HepG2 (cell line): ENCODE data around the gene SRSF3. TPM values are rescaled to one million over a fixed set of nuclear protein-coding genes. Genes with fewer than 3 reads are reported as not detected.
A peak's percentile ranks its signal among the peaks of the same experiment; 100 is the strongest.

Source experiments
- ATAC-seq: fragments of 200-7000 bp; cut with Tn5 transposase; 3 replicates; pipeline ENCODE4 v1.9.1; 2020; ENCODE audit warnings: mild to moderate bottlenecking, moderate library complexity
- BruUV-seq: library from RNA; stranded (reverse); fragments of 400-500 nt; replicated peaks from 2 replicates; lab custom pipeline; 2021; lab: Mats Ljungman, UMichigan
- CTCF ChIA-PET: fragments of 300-600 bp; formaldehyde crosslinking; extraction: SDS; loops from one replicate; lab custom pipeline; 2021; ENCODE audit warnings: low total read pairs, inconsistent platforms, low intra/inter-chr PET ratio; lab: Yijun Ruan, JAX
- POLR2A ChIA-PET: fragments of 350-600 bp; sonication (Branson Sonifier 250); formaldehyde crosslinking; loops from one replicate; lab custom pipeline; 2020; ENCODE audit warnings: antibody characterized with exemption, inconsistent platforms; lab: Yijun Ruan, JAX
- DNase-seq: peaks from one replicate; pipeline ENCODE4 v3.0.0-alpha.2; 2015; ENCODE audit warnings: low spot score
- FAIRE-seq: peaks from 3 replicates; lab custom pipeline; 2011; peaks lifted over from hg19 to GRCh38; lab: Jason Lieb, UNC
- H2AFZ ChIP-seq: one replicate; pipeline ENCODE4 v1.6.1; 2011; ENCODE audit warnings: low read length, inconsistent platforms
- H3K27ac ChIP-seq: fragments of 300-600 bp; 3 replicates; pipeline ENCODE4 v1.8.0; 2011; ENCODE audit warnings: mixed run types, mild to moderate bottlenecking, mixed read lengths, low read length, inconsistent platforms; ENCODE audit not compliant: insufficient read depth; ENCODE audit errors: extremely low read length
- H3K27me3 ChIP-seq, 2 experiments: fragments of 200-600 bp in 1 of 2; 2 replicates in 1 of 2; 3 replicates in 1 of 2; pipeline versions ENCODE4 v1.6.0 to v1.8.0; 2011; ENCODE audit warnings: low read length in 2 of 2, mild to moderate bottlenecking in 2 of 2, moderate library complexity in 2 of 2, inconsistent platforms in 1 of 2; ENCODE audit not compliant: insufficient read depth in 2 of 2, control insufficient read depth in 1 of 2
- H3K36me3 ChIP-seq, 2 experiments: fragments of 200-600 bp in 1 of 2; replicated peaks in 1 of 2; 2 replicates in 1 of 2; 3 replicates in 1 of 2; pipeline versions ENCODE4 v1.5.1 to v1.8.0; 2011; ENCODE audit warnings: low read length in 2 of 2, inconsistent platforms in 1 of 2; ENCODE audit not compliant: insufficient read depth in 2 of 2, control insufficient read depth in 1 of 2
- H3K4me1 ChIP-seq: 2 replicates; pipeline ENCODE4 v1.5.1; 2012; ENCODE audit warnings: low read length, inconsistent platforms; ENCODE audit not compliant: insufficient read depth
- H3K4me2 ChIP-seq: 2 replicates; pipeline ENCODE4 v1.6.0; 2011; ENCODE audit warnings: low read depth, low read length, inconsistent platforms
- H3K4me3 ChIP-seq, 3 experiments: fragments of 200-600 bp in 1 of 3; sonication (generic), shearing (Covaris generic) in 1 of 3; replicated peaks in 1 of 3; 2 replicates each; pipeline ENCODE4 v1.5.1; 2011 to 2016; ENCODE audit warnings: low read length in 3 of 3, inconsistent platforms in 2 of 3, low read depth in 2 of 3, mild to moderate bottlenecking in 2 of 3, control low read depth in 1 of 3, mixed read lengths in 1 of 3; ENCODE audit not compliant: insufficient read depth in 1 of 3
- H3K79me2 ChIP-seq: one replicate; pipeline ENCODE4 v1.6.1; 2011; ENCODE audit warnings: low read length, inconsistent platforms; ENCODE audit not compliant: insufficient read depth
- H3K9ac ChIP-seq: 2 replicates; pipeline ENCODE4 v1.6.0; 2011; ENCODE audit warnings: mild to moderate bottlenecking, low read depth, low read length, inconsistent platforms; ENCODE audit not compliant: insufficient read depth
- H3K9me3 ChIP-seq: 2 replicates; pipeline ENCODE4 v1.5.1; 2012; ENCODE audit warnings: mild to moderate bottlenecking, low read length
- H4K20me1 ChIP-seq: 2 replicates; pipeline ENCODE4 v1.6.0; 2011; ENCODE audit warnings: inconsistent platforms, mild to moderate bottlenecking, low read length, moderate library complexity; ENCODE audit not compliant: insufficient read depth
- BCL6 ChIP-seq: IDR thresholded peaks from 2 replicates; pipeline ENCODE4 v1.6.1; 2016; ENCODE audit warnings: missing genetic modification reagents, missing compliant biosample characterization
- EEA1 ChIP-seq: sonication (generic); formaldehyde crosslinking; IDR thresholded peaks from 2 replicates; pipeline ENCODE4 v1.5.1; 2020; ENCODE audit warnings: mild to moderate bottlenecking, missing genetic modification reagents, borderline replicate concordance
- ELF3 ChIP-seq: IDR thresholded peaks from 2 replicates; pipeline ENCODE4 v1.6.1; 2016; ENCODE audit warnings: missing genetic modification reagents, missing compliant biosample characterization
- FOXA1 ChIP-seq, 2 experiments: fragments of 450-650 bp in 1 of 2; sonication (generic) in 1 of 2; formaldehyde crosslinking in 1 of 2; IDR thresholded peaks; 2 replicates each; pipeline versions ENCODE4 v1.4.0 to v1.6.1; 2016 to 2020; ENCODE audit warnings: missing genetic modification reagents in 1 of 2
- GATAD2A ChIP-seq: IDR thresholded peaks from 2 replicates; pipeline ENCODE4 v1.6.1; 2016
- HDAC2 ChIP-seq: sonication (generic); formaldehyde crosslinking; IDR thresholded peaks from 2 replicates; pipeline ENCODE4 v1.4.0; 2020; ENCODE audit warnings: missing genetic modification reagents
- KDM2A ChIP-seq: sonication (generic); formaldehyde crosslinking; IDR thresholded peaks from 2 replicates; pipeline ENCODE4 v1.4.0; 2020; ENCODE audit warnings: low read depth, missing genetic modification reagents, borderline replicate concordance
- KDM4B ChIP-seq: sonication (generic); formaldehyde crosslinking; IDR thresholded peaks from 2 replicates; pipeline ENCODE4 v1.4.0; 2020; ENCODE audit warnings: missing genetic modification reagents
- PPARG ChIP-seq: conservative IDR thresholded peaks from 2 replicates; pipeline ENCODE4 v1.6.1; 2016; ENCODE audit warnings: missing biosample characterization, missing genetic modification reagents
- REST ChIP-seq, 2 experiments: IDR thresholded peaks; 2 replicates each; pipeline ENCODE4 v1.6.1; 2011 to 2012; ENCODE audit warnings: low read length in 2 of 2, borderline replicate concordance in 1 of 2, low read depth in 1 of 2, mild to moderate bottlenecking in 1 of 2, moderate library complexity in 1 of 2
- RXRB ChIP-seq: IDR thresholded peaks from 2 replicates; pipeline ENCODE4 v1.6.1; 2016; ENCODE audit warnings: borderline replicate concordance, missing genetic modification reagents, missing compliant biosample characterization
- SAP130 ChIP-seq: IDR thresholded peaks from 2 replicates; pipeline ENCODE4 v1.6.1; 2016; ENCODE audit warnings: low read depth
- SOX6 ChIP-seq, 2 experiments: fragments of 450-650 bp in 1 of 2; sonication (generic) in 1 of 2; formaldehyde crosslinking in 1 of 2; IDR thresholded peaks; 2 replicates each; pipeline versions ENCODE4 v1.4.0 to v1.6.1; 2017 to 2020; ENCODE audit warnings: antibody characterized with exemption in 1 of 2, mild to moderate bottlenecking in 1 of 2, missing genetic modification reagents in 1 of 2
- TEAD3 ChIP-seq: optimal IDR thresholded peaks from 2 replicates; pipeline ENCODE3; 2016; ENCODE audit warnings: borderline replicate concordance
- ZNF281 ChIP-seq: sonication (generic); formaldehyde crosslinking; IDR thresholded peaks from 2 replicates; pipeline ENCODE4 v1.4.0; 2020; ENCODE audit warnings: missing genetic modification reagents, borderline replicate concordance
- ZNF331 ChIP-seq: sonication (generic); formaldehyde crosslinking; IDR thresholded peaks from 2 replicates; pipeline ENCODE4 v1.4.0; 2020; ENCODE audit warnings: missing genetic modification reagents
- ZNF567 ChIP-seq: sonication (generic); formaldehyde crosslinking; IDR thresholded peaks from 2 replicates; pipeline ENCODE4 v1.8.1; 2023; ENCODE audit warnings: mild to moderate bottlenecking, missing genetic modification reagents, borderline replicate concordance
- ZNF660 ChIP-seq: sonication (generic); formaldehyde crosslinking; IDR thresholded peaks from 2 replicates; pipeline ENCODE4 v1.5.1; 2020; ENCODE audit warnings: mild to moderate bottlenecking, low read depth, missing genetic modification reagents, borderline replicate concordance
- ZNF746 ChIP-seq: sonication (generic); formaldehyde crosslinking; IDR thresholded peaks from 2 replicates; pipeline ENCODE4 v1.8.0; 2022; ENCODE audit warnings: mild to moderate bottlenecking, missing genetic modification reagents
- ZNF773 ChIP-seq: sonication (generic); formaldehyde crosslinking; IDR thresholded peaks from 2 replicates; pipeline ENCODE4 v1.4.0; 2020; ENCODE audit warnings: missing genetic modification reagents, borderline replicate concordance
- WGBS: methylation state at CpG from one replicate; pipeline ENCODE4 v1.1.6; 2017; ENCODE audit warnings: low lambda C conversion rate; 5-methylcytosine and 5-hydroxymethylcytosine counted together
- in situ Hi-C: cut with HindIII; loops from 2 replicates; pipeline ENCODE4 v1.10.0; 2017; ENCODE audit warnings: low pct_unique_long_range_greater_than_20kb; ENCODE audit not compliant: extremely low pct_ligation_motif_present
- intact Hi-C: fragments of 100-400 bp; cut with micrococcal nuclease; formaldehyde crosslinking; loops from one replicate; pipeline ENCODE4 v1.10.0; 2022; ENCODE audit not compliant: unreplicated experiment
- polyA plus RNA-seq, 8 experiments: library from polyadenylated mRNA; depleted of rRNA in 3 of 8; stranded (reverse) in 7 of 8; unstranded in 1 of 8; fragments of >200 nt; fragmentation: Illumina TruSeq in 4 of 8; extraction: Trizol in 4 of 8; gene quantifications; 2 replicates each; pipeline versions ENCODE4 v1.2.1 to v1.2.3, GENCODE V29; 2011 to 2016; ENCODE audit warnings: low read depth in 4 of 8, missing spikeins in 1 of 8, mixed read lengths in 1 of 8; ENCODE audit not compliant: insufficient read depth in 1 of 8
- total RNA-seq, 5 experiments: library from RNA; depleted of rRNA; stranded (reverse); fragments of >200 nt; fragmentation: Illumina TruSeq; extraction: Trizol; gene quantifications; 2 replicates each; pipeline ENCODE4 v1.2.3, GENCODE V29; 2016; ENCODE audit warnings: low read depth in 1 of 5

SRSF3 gene
- total and polyA plus RNA-seq, 2 of the 13 experiments (the other 11 are each of a cell fraction or from before 2014, with no cell fraction given) = 206 to 684 TPM

GRCh38 chr6:36633915-36634314 lies 39.8 kb downstream of the SRSF3 start:
- H4K20me1 ChIP-seq = no peaks in the 10 kb centered on the region
- H3K27me3 ChIP-seq = peaks cover 6 to 50% of the 10 kb centered on the region in 2 experiments
- POLR2A ChIA-PET = interaction anchor here (0.5 to 3.0 kb wide), 3 partner anchors 9 to 71 kb away, joined by 3 to 21 read pairs (median 9); partner anchors contain the start of gene CDKN1A
- H2AFZ ChIP-seq = no peak overlapping the region
- WGBS = 6% methylated on average over 9 of the region's 9 CpGs
- no peaks in the 10 kb centered on the region for H3K9me3 ChIP-seq
- peak overlapping the region in 1 of 3 experiments; percentile 24; a peak in 1 of 6 replicates for H3K4me3 ChIP-seq
- no TSS peak for BruUV-seq
- H3K79me2 ChIP-seq = no peaks in the 10 kb centered on the region
- DNase-seq = peak; percentile 70
- H3K4me2 ChIP-seq = peak overlapping the region; percentile 65
- H3K36me3 ChIP-seq = no peaks in the 10 kb centered on the region
- peak; percentile 74 for FAIRE-seq
- CTCF ChIA-PET = no interaction called here
- in situ Hi-C loops = no loop called here
- ATAC-seq = peak; percentile 68
- H3K27ac ChIP-seq = no peak overlapping the region
- H3K4me1 ChIP-seq = peaks cover 57% of the 10 kb centered on the region
- no peak overlapping the region for H3K9ac ChIP-seq
- intact Hi-C loops = no loop called here
- TF ChIP-seq KDM4B (CRISPR knock-in tag) (no peak), SAP130 (CRISPR knock-in tag) (0 out of 2 replicates have a peak, but pooled peaks have one; percentile 30), KDM2A (no peak; the same call in 1 of the 2 replicates), FOXA1 (IDR thresholded peaks at IDR 0.05) (no peak), FOXA1 (CRISPR knock-in tag; IDR thresholded peaks at IDR 0.05) (no peak; the same call in 1 of the 2 replicates), ELF3 (CRISPR knock-in tag) (peak; percentile 30; the same call in 1 of the 2 replicates), HDAC2 (CRISPR knock-in tag) (peak; percentile 62), SOX6 (IDR thresholded peaks at IDR 0.05) (no peak), SOX6 (CRISPR knock-in tag; IDR thresholded peaks at IDR 0.05) (peak; percentile 66), BCL6 (CRISPR knock-in tag) (peak; percentile 40), REST (IDR thresholded peaks at IDR 0.05; ENCODE audit: borderline replicate concordance in 1 of 2, low read depth in 1 of 2, low read length in 2 of 2) (no peak), ZNF746 (CRISPR knock-in tag) (no peak), GATAD2A (CRISPR knock-in tag) (peak; percentile 57), ZNF331 (CRISPR knock-in tag) (peak; percentile 64; the same call in 1 of the 2 replicates), ZNF660 (CRISPR knock-in tag) (no peak), EEA1 (CRISPR knock-in tag) (0 out of 2 replicates have a peak, but pooled peaks have one; percentile 16), ZNF281 (no peak), TEAD3 (CRISPR knock-in tag) (peak; percentile 25), ZNF567 (CRISPR knock-in tag) (no peak), PPARG (CRISPR knock-in tag) (0 out of 2 replicates have a peak, but pooled peaks have one; percentile 41), RXRB (CRISPR knock-in tag) (peak; percentile 48; the same call in 1 of the 2 replicates), ZNF773 (CRISPR knock-in tag) (no peak)
